Measurements from ENCODE around the gene FAM111B. TPM values are rescaled to one million over a fixed set of nuclear protein-coding genes. Genes with fewer than 3 reads are reported as not detected.

The FAM111B gene
- total RNA-seq, 1 donor from 2014 or later: under 0.01 TPM

- DNase-seq (ENCODE audit: low read depth) (peak; percentile 93), FAIRE-seq (peak; percentile 28)
- TF ChIP-seq, protein P1, sequence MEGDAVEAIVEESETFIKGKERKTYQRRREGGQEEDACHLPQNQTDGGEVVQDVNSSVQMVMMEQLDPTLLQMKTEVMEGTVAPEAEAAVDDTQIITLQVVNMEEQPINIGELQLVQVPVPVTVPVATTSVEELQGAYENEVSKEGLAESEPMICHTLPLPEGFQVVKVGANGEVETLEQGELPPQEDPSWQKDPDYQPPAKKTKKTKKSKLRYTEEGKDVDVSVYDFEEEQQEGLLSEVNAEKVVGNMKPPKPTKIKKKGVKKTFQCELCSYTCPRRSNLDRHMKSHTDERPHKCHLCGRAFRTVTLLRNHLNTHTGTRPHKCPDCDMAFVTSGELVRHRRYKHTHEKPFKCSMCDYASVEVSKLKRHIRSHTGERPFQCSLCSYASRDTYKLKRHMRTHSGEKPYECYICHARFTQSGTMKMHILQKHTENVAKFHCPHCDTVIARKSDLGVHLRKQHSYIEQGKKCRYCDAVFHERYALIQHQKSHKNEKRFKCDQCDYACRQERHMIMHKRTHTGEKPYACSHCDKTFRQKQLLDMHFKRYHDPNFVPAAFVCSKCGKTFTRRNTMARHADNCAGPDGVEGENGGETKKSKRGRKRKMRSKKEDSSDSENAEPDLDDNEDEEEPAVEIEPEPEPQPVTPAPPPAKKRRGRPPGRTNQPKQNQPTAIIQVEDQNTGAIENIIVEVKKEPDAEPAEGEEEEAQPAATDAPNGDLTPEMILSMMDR (IDR thresholded peaks at IDR 0.05; ENCODE audit: insufficient read depth, low read length, severe bottlenecking): peak; percentile 15
- H3K36me3 ChIP-seq (ENCODE audit: control insufficient read depth, insufficient read depth, low read length): no peaks in the 10 kb centered on the region
- no peaks in the 10 kb centered on the region for H3K27me3 ChIP-seq (ENCODE audit: control insufficient read depth, insufficient read depth, low read length)
- peak within 1 kb of the TSS; percentile 86 for H3K4me3 ChIP-seq (ENCODE audit: low read depth, low read length)
These were observed 35.8 kb downstream of the FAM111B start, which contains the start of gene FAM111A for GRCh38 chr11:59142530-59143507. Gene FAM111A (plus strand): TSS chr11:59142856. CDS start chr11:59148873, 6,017 bp downstream.

GRCh38 chr11:59144096-59144495 is 37.1 kb downstream of the FAM111B start:
- TF ChIP-seq, protein P1 (IDR thresholded peaks at IDR 0.05; ENCODE audit: insufficient read depth, low read length, severe bottlenecking): no peak
- FAIRE-seq (no peak), DNase-seq (ENCODE audit: low read depth) (peak; percentile 7)
- Histone ChIP-seq H3K4me3 (ENCODE audit: low read depth, low read length) (peak overlapping the region; percentile 52), H3K27me3 (ENCODE audit: control insufficient read depth, insufficient read depth, low read length) (no peaks in the 10 kb centered on the region), H3K36me3 (ENCODE audit: control insufficient read depth, insufficient read depth, low read length) (no peaks in the 10 kb centered on the region)

- peak overlapping the region; percentile 52 for H3K4me3 ChIP-seq (ENCODE audit: low read depth, low read length)
- no peak for FAIRE-seq
- TF ChIP-seq, protein P1 (IDR thresholded peaks at IDR 0.05; ENCODE audit: insufficient read depth, low read length, severe bottlenecking): peak; percentile 35
- no peaks in the 10 kb centered on the region for H3K27me3 ChIP-seq (ENCODE audit: control insufficient read depth, insufficient read depth, low read length)
- H3K36me3 ChIP-seq (ENCODE audit: control insufficient read depth, insufficient read depth, low read length): no peaks in the 10 kb centered on the region
- peak; percentile 86 for DNase-seq (ENCODE audit: low read depth)
These were observed 37.7 kb downstream of the FAM111B start for GRCh38 chr11:59144579-59145345.

DNA sequence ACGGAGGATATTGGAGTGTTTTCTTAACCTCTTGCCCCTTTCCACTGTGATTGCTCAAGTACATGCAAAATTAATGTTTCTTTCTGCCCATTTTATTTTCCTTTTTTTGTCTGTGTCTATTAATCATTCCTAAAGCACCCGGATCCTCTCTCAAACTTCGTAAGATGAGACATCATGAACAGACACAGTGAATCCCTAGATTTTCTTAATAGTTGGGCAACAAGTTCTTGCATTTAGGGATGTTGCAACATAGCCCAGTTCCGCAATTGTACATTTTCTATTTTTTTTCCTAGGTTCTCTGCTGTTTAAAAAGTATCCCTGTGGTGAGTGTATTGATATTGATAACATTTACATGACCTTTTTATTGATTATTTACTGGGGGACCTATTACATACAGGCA is 38.5 kb downstream of the FAM111B start:
- TF ChIP-seq, protein P1 (IDR thresholded peaks at IDR 0.05; ENCODE audit: insufficient read depth, low read length, severe bottlenecking): no peak
- Histone ChIP-seq H3K27me3 (ENCODE audit: control insufficient read depth, insufficient read depth, low read length) (no peaks in the 10 kb centered on the region), H3K4me3 (ENCODE audit: low read depth, low read length) (no peak overlapping the region), H3K36me3 (ENCODE audit: control insufficient read depth, insufficient read depth, low read length) (no peaks in the 10 kb centered on the region)
- peak; percentile 67 for DNase-seq (ENCODE audit: low read depth)
- FAIRE-seq: no peak

DNA sequence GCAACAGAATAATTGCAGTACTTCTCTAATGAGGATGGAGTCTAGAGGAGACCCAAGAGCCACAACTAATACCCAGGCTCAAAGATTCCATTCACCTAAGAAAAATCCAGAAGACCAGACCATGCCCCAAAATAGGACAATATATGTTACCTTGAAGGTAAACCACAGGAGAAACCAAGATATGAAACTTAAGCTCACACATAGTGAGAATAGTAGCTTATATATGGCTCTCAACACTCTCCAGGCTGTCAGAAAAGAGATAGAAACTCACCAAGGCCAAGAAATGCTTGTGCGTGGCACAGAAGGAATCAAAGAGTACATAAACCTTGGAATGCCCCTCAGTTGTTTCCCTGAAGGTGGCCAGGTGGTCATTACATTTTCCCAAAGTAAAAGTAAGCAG is 44.7 kb downstream of the FAM111B start:
- Histone ChIP-seq H3K4me3 (ENCODE audit: low read depth, low read length) (no peak overlapping the region), H3K36me3 (ENCODE audit: control insufficient read depth, insufficient read depth, low read length) (no peaks in the 10 kb centered on the region), H3K27me3 (ENCODE audit: control insufficient read depth, insufficient read depth, low read length) (no peaks in the 10 kb centered on the region)
- FAIRE-seq (no peak), DNase-seq (ENCODE audit: low read depth) (no peak)
- TF ChIP-seq, protein P1 (IDR thresholded peaks at IDR 0.05; ENCODE audit: insufficient read depth, low read length, severe bottlenecking): no peak

All from bronchial epithelial cell (primary cell).